Peyer's patch (tissue), 4 donors: Measurements from ENCODE around the gene ARMC9. TPM values are rescaled to one million over a fixed set of nuclear protein-coding genes. Genes with fewer than 3 reads are reported as not detected.
"Not testable (repeated sequence)": the region's sequence is repeated elsewhere in the genome, so short reads cannot be mapped to it uniquely, and the experiment has no call there.

Experiments
- DNase-seq, 3 donors: peaks; one replicate each; pipeline ENCODE4 v3.0.0-alpha.2; 2017 to 2019
- H3K27ac ChIP-seq, 4 donors: fragments of 200-600 bp; sonication (generic); one replicate each; pipeline ENCODE4 v1.5.1; 2016 to 2019
- H3K27me3 ChIP-seq, 2 donors: fragments of 200-600 bp; sonication (generic); one replicate each; pipeline ENCODE4 v1.5.1; 2019
- H3K36me3 ChIP-seq, 3 donors: fragments of 200-600 bp; sonication (generic); one replicate each; pipeline ENCODE4 v1.5.1; 2016 to 2019
- H3K4me1 ChIP-seq, 4 donors: fragments of 200-600 bp; sonication (generic); one replicate each; pipeline ENCODE4 v1.5.1; 2016 to 2019
- H3K4me3 ChIP-seq, 4 donors: fragments of 200-600 bp; sonication (generic); 1 replicate in 3 of 4; 2 replicates in 1 of 4; pipeline ENCODE4 v1.5.1; 2016 to 2019; ENCODE audit warnings: mild to moderate bottlenecking in 1 of 4
- H3K9me3 ChIP-seq, 4 donors: fragments of 200-600 bp; sonication (generic); one replicate each; pipeline ENCODE4 v1.5.1; 2016 to 2019; ENCODE audit warnings: mild to moderate bottlenecking in 1 of 4
- CTCF ChIP-seq, 6 experiments: fragments of 450-650 bp in 4 of 6; fragments of 200-600 bp in 2 of 6; sonication (generic) in 1 of 6; IDR thresholded peaks; one replicate each; pipeline ENCODE4 v1.5.1; 2017 to 2019; ENCODE audit warnings: antibody characterized with exemption in 6 of 6, mild to moderate bottlenecking in 3 of 6, moderate library complexity in 1 of 6
- POLR2A ChIP-seq, 2 donors: fragments of 450-650 bp; IDR thresholded peaks; one replicate each; pipeline ENCODE4 v1.5.1; 2017; ENCODE audit warnings: antibody characterized with exemption in 2 of 2, mild to moderate bottlenecking in 2 of 2, moderate library complexity in 2 of 2
- total RNA-seq, 4 donors: library from RNA; depleted of rRNA; stranded (reverse); fragments of >200 nt; gene quantifications; one replicate each; pipeline ENCODE4 v1.1.0, GENCODE V29; 2016

ARMC9 gene
- total RNA-seq, 4 donors from 2014 or later: 3.3 to 15.7 (median 10.5) TPM

- Histone ChIP-seq H3K4me1 (peaks cover 0 to 9% (median 0%) of the 10 kb centered on the region in 4 donors), H3K27me3 (no peaks in the 10 kb centered on the region), H3K9me3 (no peaks in the 10 kb centered on the region), H3K27ac (no peak overlapping the region), H3K4me3 (no peak overlapping the region), H3K36me3 (no peaks in the 10 kb centered on the region)
- no peak for DNase-seq
- no peak for TF ChIP-seq CTCF (IDR thresholded peaks at IDR 0.05)
- TF ChIP-seq POLR2A (IDR thresholded peaks at IDR 0.05): no peak
These were observed 1.8 kb upstream of the ARMC9 start for GRCh38 chr2:231196592-231196991.

GRCh38 chr2:231197196-231197595, 1.2 kb upstream of the ARMC9 start:
- not testable (repeated sequence) for H3K36me3 ChIP-seq, DNase-seq, H3K9me3 ChIP-seq, H3K27ac ChIP-seq, H3K4me1 ChIP-seq, H3K4me3 ChIP-seq, H3K27me3 ChIP-seq

GRCh38 chr2:231197706-231198290, 633 bp upstream of the ARMC9 start:
- no peaks in the 10 kb centered on the region for H3K36me3 ChIP-seq
- H3K27me3 ChIP-seq: no peaks in the 10 kb centered on the region
- no peaks in the 10 kb centered on the region for H3K9me3 ChIP-seq
- peak overlapping the region in 3 of 4 donors; percentile 32 to 77 (median 70) for H3K27ac ChIP-seq
- no peak for DNase-seq
- H3K4me3 ChIP-seq: peak overlapping the region; percentile 76 to 93 (median 86)
- no peak for TF ChIP-seq CTCF (IDR thresholded peaks at IDR 0.05)
- no peak for TF ChIP-seq POLR2A (IDR thresholded peaks at IDR 0.05)
- peaks cover 0 to 9% (median 0%) of the 10 kb centered on the region in 4 donors for H3K4me1 ChIP-seq

GRCh38 chr2:231199219-231199618, 788 bp downstream of the ARMC9 start:
- DNase-seq: no peak
- H3K9me3 ChIP-seq: no peaks in the 10 kb centered on the region
- H3K4me3 ChIP-seq: peak overlapping the region in 3 of 4 donors; percentile 86 to 93 (median 87)
- H3K27ac ChIP-seq: peak overlapping the region in 1 of 4 donors; percentile 77
- H3K36me3 ChIP-seq: no peaks in the 10 kb centered on the region
- peaks cover 0 to 9% (median 0%) of the 10 kb centered on the region in 4 donors for H3K4me1 ChIP-seq
- H3K27me3 ChIP-seq: no peaks in the 10 kb centered on the region
- TF ChIP-seq POLR2A (IDR thresholded peaks at IDR 0.05) (no peak), CTCF (IDR thresholded peaks at IDR 0.05) (no peak)

GRCh38 chr2:231200805-231201474, 2.5 kb downstream of the ARMC9 start:
- Histone ChIP-seq H3K27ac (no peak overlapping the region), H3K4me1 (peaks cover 0 to 9% (median 0%) of the 10 kb centered on the region in 4 donors), H3K27me3 (no peaks in the 10 kb centered on the region), H3K36me3 (no peaks in the 10 kb centered on the region), H3K4me3 (no peak overlapping the region), H3K9me3 (no peaks in the 10 kb centered on the region)
- TF ChIP-seq CTCF (IDR thresholded peaks at IDR 0.05): no peak
- TF ChIP-seq POLR2A (IDR thresholded peaks at IDR 0.05): no peak
- DNase-seq: no peak

GRCh38 chr2:231201475-231201814, 3.0 kb downstream of the ARMC9 start:
- DNase-seq: no peak
- no peak overlapping the region for H3K27ac ChIP-seq
- H3K4me3 ChIP-seq: no peak overlapping the region
- no peaks in the 10 kb centered on the region for H3K27me3 ChIP-seq
- peaks cover 0 to 9% (median 0%) of the 10 kb centered on the region in 4 donors for H3K4me1 ChIP-seq
- H3K9me3 ChIP-seq: no peaks in the 10 kb centered on the region
- no peaks in the 10 kb centered on the region for H3K36me3 ChIP-seq
- TF ChIP-seq POLR2A (IDR thresholded peaks at IDR 0.05) (no peak), CTCF (IDR thresholded peaks at IDR 0.05) (no peak)
